Neural progenitor cell (in vitro differentiated cells): ENCODE measurements around the gene TWIST2.

ENCODE experiments used
- CTCF ChIP-seq: fragments of 200-600 bp; sonication (generic); IDR thresholded peaks from 2 replicates; pipeline ENCODE4 v1.5.1; 2017; ENCODE audit warnings: antibody characterized with exemption, mild to moderate bottlenecking
- EZH2 ChIP-seq: fragments of 200-600 bp; sonication (generic); IDR thresholded peaks from 2 replicates; pipeline ENCODE4 v1.6.1; 2017; ENCODE audit warnings: antibody characterized with exemption, mild to moderate bottlenecking, moderate library complexity
- EZH2phosphoT487 ChIP-seq: fragments of 200-600 bp; sonication (generic); IDR thresholded peaks from 2 replicates; pipeline ENCODE4 v1.6.1; 2017; ENCODE audit warnings: antibody characterized with exemption

GRCh38 chr2:238904177-238904576 lies 56.3 kb downstream of the TWIST2 start:
- TF ChIP-seq EZH2 (no peak), CTCF (no peak), EZH2phosphoT487 (no peak)
